GM19324 (cell line): Measurements from ENCODE around the gene ZSCAN2.

Experiments used
- ATAC-seq: cut with Tn5 transposase; IDR thresholded peaks from one replicate; pipeline ENCODE4 v1.9.1; 2021; ENCODE audit warnings: mild to moderate bottlenecking, moderate library complexity; ENCODE audit not compliant: unreplicated experiment, low FRiP score

ZSCAN2 gene

GRCh38 chr15:84597296-84597695 is 3.5 kb upstream of the ZSCAN2 start:
- no peak for ATAC-seq

- ATAC-seq, result no peak
Measured at GRCh38 chr15:84598250-84598649, 2.6 kb upstream of the ZSCAN2 start.

- no peak for ATAC-seq
Measured at GRCh38 chr15:84598993-84599392, 1.8 kb upstream of the ZSCAN2 start.

GRCh38 chr15:84599906-84600305 is 903 bp upstream of the ZSCAN2 start:
- no peak for ATAC-seq

- ATAC-seq, result peak; percentile 17
Measured at GRCh38 chr15:84600331-84600686, 500 bp upstream of the ZSCAN2 start.

- ATAC-seq, result no peak
Measured at GRCh38 chr15:84601555-84601838, 688 bp downstream of the ZSCAN2 start.

GRCh38 chr15:84603630-84604379 is 3.0 kb downstream of the ZSCAN2 start:
- ATAC-seq, result no peak

GRCh38 chr15:84604826-84605553 is 4.2 kb downstream of the ZSCAN2 start:
- ATAC-seq, result no peak

GRCh38 chr15:84605554-84605882 is 4.7 kb downstream of the ZSCAN2 start:
- ATAC-seq, result no peak

- no peak for ATAC-seq
Measured at GRCh38 chr15:84606653-84607120, 5.9 kb downstream of the ZSCAN2 start.

- ATAC-seq, result no peak
Measured at GRCh38 chr15:84608707-84609284, 8.0 kb downstream of the ZSCAN2 start.

GRCh38 chr15:84609818-84610525 is 9.2 kb downstream of the ZSCAN2 start:
- no peak for ATAC-seq

- ATAC-seq, result no peak
Measured at GRCh38 chr15:84611631-84612030, 10.8 kb downstream of the ZSCAN2 start.

GRCh38 chr15:84616235-84616634 is 15.4 kb downstream of the ZSCAN2 start:
- ATAC-seq, result no peak

- ATAC-seq, result no peak
Measured at GRCh38 chr15:84620626-84621025, 19.8 kb downstream of the ZSCAN2 start.

GRCh38 chr15:84621358-84621979 is 20.7 kb downstream of the ZSCAN2 start:
- no peak for ATAC-seq

- ATAC-seq, result no peak
Measured at GRCh38 chr15:84624359-84624758, 23.6 kb downstream of the ZSCAN2 start.

GRCh38 chr15:84625123-84625522 is 24.3 kb downstream of the ZSCAN2 start:
- no peak for ATAC-seq

GRCh38 chr15:84629033-84629432 is 28.2 kb downstream of the ZSCAN2 start:
- no peak for ATAC-seq

GRCh38 chr15:84631706-84632272 is 31.0 kb downstream of the ZSCAN2 start:
- ATAC-seq, result no peak
